Activated naive CD8-positive, alpha-beta T cell treated with anti-CD3 and anti-CD28 coated beads, Interleukin-2, amount 50 U/mL, for 24 hours (primary cell): ENCODE results near the gene ZFHX3.

Source experiments
- ATAC-seq: fragments of 150-1000 bp; cut with Tn5 transposase; one replicate; pipeline ENCODE4 v1.10.0; 2021
- DNase-seq: peaks from one replicate; pipeline ENCODE4 v3.0.0; 2021
- H3K27ac Mint-ChIP-seq: one replicate; pipeline ENCODE4 v1.8.0; 2021; ENCODE audit warnings: mild to moderate bottlenecking, mixed read lengths
- H3K27me3 Mint-ChIP-seq: one replicate; pipeline ENCODE4 v1.8.0; 2021; ENCODE audit warnings: mixed read lengths
- H3K36me3 Mint-ChIP-seq: one replicate; pipeline ENCODE4 v1.8.0; 2021; ENCODE audit warnings: low read depth, mixed read lengths
- H3K4me1 Mint-ChIP-seq: one replicate; pipeline ENCODE4 v1.8.0; 2021; ENCODE audit warnings: mixed read lengths
- H3K4me3 Mint-ChIP-seq: one replicate; pipeline ENCODE4 v1.8.0; 2021; ENCODE audit warnings: mild to moderate bottlenecking, moderate library complexity, mixed read lengths
- H3K9me3 Mint-ChIP-seq: one replicate; pipeline ENCODE4 v1.8.0; 2021; ENCODE audit warnings: mixed read lengths

ZFHX3 gene

GRCh38 chr16:72858665-72859493 lies 189.0 kb downstream of the ZFHX3 start:
- Mint-ChIP-seq H3K27me3 (peaks cover 2% of the 10 kb centered on the region), H3K4me3 (no peak overlapping the region), H3K9me3 (no peaks in the 10 kb centered on the region), H3K36me3 (no peaks in the 10 kb centered on the region), H3K4me1 (no peaks in the 10 kb centered on the region), H3K27ac (peak overlapping the region; percentile 38)
- DNase-seq: no peak
- ATAC-seq: no peak

- no peak for ATAC-seq
- peak overlapping the region; percentile 38 for H3K27ac Mint-ChIP-seq
- H3K4me3 Mint-ChIP-seq: no peak overlapping the region
- peaks cover 2% of the 10 kb centered on the region for H3K27me3 Mint-ChIP-seq
- H3K4me1 Mint-ChIP-seq: peaks cover 4% of the 10 kb centered on the region
- DNase-seq: no peak
- H3K36me3 Mint-ChIP-seq: no peaks in the 10 kb centered on the region
- no peaks in the 10 kb centered on the region for H3K9me3 Mint-ChIP-seq
These were observed 189.9 kb downstream of the ZFHX3 start for GRCh38 chr16:72857834-72858664.

GRCh38 chr16:72856797-72857196 lies 191.1 kb downstream of the ZFHX3 start:
- no peak for ATAC-seq
- no peak overlapping the region for H3K27ac Mint-ChIP-seq
- no peaks in the 10 kb centered on the region for H3K36me3 Mint-ChIP-seq
- H3K27me3 Mint-ChIP-seq: no peaks in the 10 kb centered on the region
- H3K4me3 Mint-ChIP-seq: no peak overlapping the region
- H3K9me3 Mint-ChIP-seq: no peaks in the 10 kb centered on the region
- peaks cover 4% of the 10 kb centered on the region for H3K4me1 Mint-ChIP-seq
- peak; percentile 16 for DNase-seq

GRCh38 chr16:72854267-72854959 lies 193.5 kb downstream of the ZFHX3 start:
- Mint-ChIP-seq H3K4me3 (no peak overlapping the region), H3K36me3 (no peaks in the 10 kb centered on the region), H3K4me1 (peaks cover 5% of the 10 kb centered on the region), H3K9me3 (no peaks in the 10 kb centered on the region), H3K27me3 (no peaks in the 10 kb centered on the region), H3K27ac (no peak overlapping the region)
- ATAC-seq (no peak), DNase-seq (no peak)

GRCh38 chr16:72853575-72854266 lies 194.2 kb downstream of the ZFHX3 start:
- Mint-ChIP-seq H3K4me1 (peaks cover 5% of the 10 kb centered on the region), H3K9me3 (no peaks in the 10 kb centered on the region), H3K27ac (no peak overlapping the region), H3K4me3 (no peak overlapping the region), H3K36me3 (no peaks in the 10 kb centered on the region), H3K27me3 (no peaks in the 10 kb centered on the region)
- ATAC-seq (no peak), DNase-seq (no peak)

GRCh38 chr16:72852421-72852820 lies 195.5 kb downstream of the ZFHX3 start:
- Mint-ChIP-seq H3K27me3 (no peaks in the 10 kb centered on the region), H3K27ac (no peak overlapping the region)

GRCh38 chr16:72850853-72851252 lies 197.1 kb downstream of the ZFHX3 start:
- Mint-ChIP-seq H3K27ac (no peak overlapping the region), H3K9me3 (no peaks in the 10 kb centered on the region), H3K36me3 (no peaks in the 10 kb centered on the region), H3K4me1 (peaks cover 6% of the 10 kb centered on the region), H3K4me3 (no peak overlapping the region), H3K27me3 (no peaks in the 10 kb centered on the region)
- DNase-seq (no peak), ATAC-seq (no peak)

More at GRCh38 chr16:72852421-72852820, 195.5 kb downstream of the ZFHX3 start:
- Mint-ChIP-seq H3K4me1 (peaks cover 5% of the 10 kb centered on the region), H3K36me3 (no peaks in the 10 kb centered on the region), H3K9me3 (no peaks in the 10 kb centered on the region), H3K4me3 (no peak overlapping the region)
- DNase-seq: no peak
- ATAC-seq: no peak

- Mint-ChIP-seq H3K27me3 (peaks cover 2% of the 10 kb centered on the region), H3K36me3 (no peaks in the 10 kb centered on the region), H3K9me3 (no peaks in the 10 kb centered on the region), H3K4me1 (peaks cover 11% of the 10 kb centered on the region), H3K27ac (no peak overlapping the region), H3K4me3 (no peak overlapping the region)
- DNase-seq: no peak
- no peak for ATAC-seq
These were observed 197.9 kb downstream of the ZFHX3 start for GRCh38 chr16:72850021-72850420.

- H3K4me1 Mint-ChIP-seq: peaks cover 20% of the 10 kb centered on the region
- peaks cover 5% of the 10 kb centered on the region for H3K27me3 Mint-ChIP-seq
- DNase-seq (no peak), ATAC-seq (no peak)
- no peaks in the 10 kb centered on the region for H3K9me3 Mint-ChIP-seq
- no peak overlapping the region for H3K27ac Mint-ChIP-seq
- no peaks in the 10 kb centered on the region for H3K36me3 Mint-ChIP-seq
- H3K4me3 Mint-ChIP-seq: no peak overlapping the region
These were observed 198.9 kb downstream of the ZFHX3 start for GRCh38 chr16:72848759-72849664.

- H3K27ac Mint-ChIP-seq: no peak overlapping the region
- no peaks in the 10 kb centered on the region for H3K9me3 Mint-ChIP-seq
- DNase-seq: no peak
- peaks cover 5% of the 10 kb centered on the region for H3K27me3 Mint-ChIP-seq
- peaks cover 19% of the 10 kb centered on the region for H3K4me1 Mint-ChIP-seq
- H3K4me3 Mint-ChIP-seq: no peak overlapping the region
- ATAC-seq: no peak
- H3K36me3 Mint-ChIP-seq: no peaks in the 10 kb centered on the region
These were observed 199.9 kb downstream of the ZFHX3 start for GRCh38 chr16:72848028-72848400.

- Mint-ChIP-seq H3K4me1 (peaks cover 19% of the 10 kb centered on the region), H3K36me3 (no peaks in the 10 kb centered on the region), H3K27me3 (peaks cover 5% of the 10 kb centered on the region), H3K27ac (no peak overlapping the region), H3K9me3 (no peaks in the 10 kb centered on the region), H3K4me3 (no peak overlapping the region)
- DNase-seq (no peak), ATAC-seq (peak; percentile 62)
These were observed 200.5 kb downstream of the ZFHX3 start for GRCh38 chr16:72847187-72848027.

GRCh38 chr16:72846594-72846993 lies 201.3 kb downstream of the ZFHX3 start:
- Mint-ChIP-seq H3K27ac (no peak overlapping the region), H3K9me3 (no peaks in the 10 kb centered on the region), H3K36me3 (no peaks in the 10 kb centered on the region)

More at GRCh38 chr16:72846594-72846993, 201.3 kb downstream of the ZFHX3 start:
- H3K27me3 Mint-ChIP-seq: peaks cover 5% of the 10 kb centered on the region
- H3K4me1 Mint-ChIP-seq: peaks cover 19% of the 10 kb centered on the region
- H3K4me3 Mint-ChIP-seq: no peak overlapping the region
- ATAC-seq (no peak), DNase-seq (no peak)
